Measurements from ENCODE around the gene WWOX. TPM values are rescaled to one million over a fixed set of nuclear protein-coding genes. Genes with fewer than 3 reads are reported as not detected.

WWOX gene
- total and polyA plus RNA-seq, 7 donors, result 7.1 to 46.8 (median 16.1) TPM

- WGBS, 2 donors, result 97% methylated on average over 5 of the region's 5 CpGs
- no peak for DNase-seq
- H3K36me3 ChIP-seq, result no peaks in the 10 kb centered on the region
- no peaks in the 10 kb centered on the region for H3K9me3 ChIP-seq
- H3K4me1 ChIP-seq, result no peaks in the 10 kb centered on the region
- H3K27ac ChIP-seq, result no peak overlapping the region
- H3K4me3 ChIP-seq, result no peak overlapping the region
- TF ChIP-seq POLR2AphosphoS5 (IDR thresholded peaks at IDR 0.05) (no peak), CTCF (IDR thresholded peaks at IDR 0.05) (no peak), EP300 (IDR thresholded peaks at IDR 0.05) (no peak), POLR2A (IDR thresholded peaks at IDR 0.05) (no peak)
- H3K27me3 ChIP-seq, result no peaks in the 10 kb centered on the region
- intact Hi-C loops (cut with DNase I), result no loop called here
These were observed 639.1 kb downstream of the WWOX start for GRCh38 chr16:78738557-78738956.

- DNase-seq, result no peak
- intact Hi-C loops (cut with DNase I), result no loop called here
These were observed 640.8 kb downstream of the WWOX start for GRCh38 chr16:78740269-78740668.

GRCh38 chr16:78742501-78743283 lies 643.2 kb downstream of the WWOX start:
- Histone ChIP-seq H3K27ac (peak overlapping the region in 2 of 4 donors; percentile 52 to 54), H3K9me3 (no peaks in the 10 kb centered on the region), H3K36me3 (no peaks in the 10 kb centered on the region), H3K27me3 (no peaks in the 10 kb centered on the region), H3K4me3 (peak overlapping the region in 3 of 4 donors; percentile 1 to 23 (median 14)), H3K4me1 (peaks cover 0 to 18% (median 16%) of the 10 kb centered on the region in 4 donors)
- no peak for TF ChIP-seq CTCF (IDR thresholded peaks at IDR 0.05)
- TF ChIP-seq POLR2A (IDR thresholded peaks at IDR 0.05), result no peak
- peak in 1 of 4 donors; percentile 24 for TF ChIP-seq POLR2AphosphoS5 (IDR thresholded peaks at IDR 0.05)
- intact Hi-C loops (cut with DNase I), result no loop called here
- no peak for DNase-seq
- 57 to 82% methylated on average over 21 of the region's 21 CpGs for WGBS, 2 donors

More at GRCh38 chr16:78740269-78740668, 640.8 kb downstream of the WWOX start:
- Histone ChIP-seq H3K9me3 (no peaks in the 10 kb centered on the region), H3K4me1 (peaks cover 0 to 11% (median 9%) of the 10 kb centered on the region in 4 donors), H3K27me3 (no peaks in the 10 kb centered on the region), H3K4me3 (no peak overlapping the region), H3K36me3 (no peaks in the 10 kb centered on the region), H3K27ac (no peak overlapping the region)
- WGBS, 2 donors, result 91% methylated on average over 12 of the region's 12 CpGs
- no peak for TF ChIP-seq CTCF (IDR thresholded peaks at IDR 0.05)
- TF ChIP-seq POLR2AphosphoS5 (IDR thresholded peaks at IDR 0.05), result no peak
- no peak for TF ChIP-seq POLR2A (IDR thresholded peaks at IDR 0.05)
- no peak for TF ChIP-seq EP300 (IDR thresholded peaks at IDR 0.05)

- no peaks in the 10 kb centered on the region for H3K36me3 ChIP-seq
- WGBS, 2 donors, result 69 to 84% methylated on average over 4 of the region's 4 CpGs
- H3K27me3 ChIP-seq, result no peaks in the 10 kb centered on the region
- H3K4me1 ChIP-seq, result peaks cover 0 to 18% (median 16%) of the 10 kb centered on the region in 4 donors
- H3K9me3 ChIP-seq, result no peaks in the 10 kb centered on the region
- no peak for DNase-seq
- no peak overlapping the region for H3K4me3 ChIP-seq
- TF ChIP-seq POLR2A (IDR thresholded peaks at IDR 0.05), result no peak
- TF ChIP-seq CTCF (IDR thresholded peaks at IDR 0.05), result no peak
- TF ChIP-seq EP300 (IDR thresholded peaks at IDR 0.05), result no peak
- TF ChIP-seq POLR2AphosphoS5 (IDR thresholded peaks at IDR 0.05), result no peak
- H3K27ac ChIP-seq, result no peak overlapping the region
- intact Hi-C loops (cut with DNase I), result no loop called here
These were observed 644.1 kb downstream of the WWOX start for GRCh38 chr16:78743556-78743955.
